Trophoblast cell (in vitro differentiated cells and primary cell): ENCODE results near the gene MAU2.

ENCODE experiments used
- DNase-seq, 2 donors: peaks; one replicate each; pipeline ENCODE4 v3.0.0-alpha.2; 2016
- H2AFZ ChIP-seq: 2 replicates; pipeline ENCODE4 v1.6.1; 2013; ENCODE audit warnings: low read length, moderate library complexity, mild to moderate bottlenecking; ENCODE audit not compliant: insufficient read depth, poor library complexity
- H2AK5ac ChIP-seq: 2 replicates; pipeline ENCODE4 v1.6.1; 2013; ENCODE audit warnings: mild to moderate bottlenecking, low read length
- H2BK120ac ChIP-seq: 2 replicates; pipeline ENCODE4 v1.6.1; 2013; ENCODE audit warnings: low read length, mild to moderate bottlenecking, moderate library complexity; ENCODE audit not compliant: insufficient read depth, poor library complexity
- H2BK12ac ChIP-seq: 2 replicates; pipeline ENCODE4 v1.6.1; 2013; ENCODE audit warnings: mild to moderate bottlenecking, low read length, moderate library complexity
- H2BK5ac ChIP-seq: 2 replicates; pipeline ENCODE4 v1.6.1; 2013; ENCODE audit warnings: low read length, low read depth, moderate library complexity, mild to moderate bottlenecking; ENCODE audit not compliant: poor library complexity
- H3K14ac ChIP-seq: 2 replicates; pipeline ENCODE4 v1.6.1; 2013; ENCODE audit warnings: mild to moderate bottlenecking, low read length
- H3K18ac ChIP-seq: 2 replicates; pipeline ENCODE4 v1.6.1; 2013; ENCODE audit warnings: mild to moderate bottlenecking, low read length
- H3K23ac ChIP-seq: 2 replicates; pipeline ENCODE4 v1.6.1; 2013; ENCODE audit warnings: low read length
- H3K27ac ChIP-seq: 2 replicates; pipeline ENCODE4 v1.5.1; 2013; ENCODE audit warnings: low read depth, mild to moderate bottlenecking, inconsistent platforms, low read length, moderate library complexity
- H3K27me3 ChIP-seq: 2 replicates; pipeline ENCODE4 v1.6.1; 2013; ENCODE audit warnings: inconsistent platforms, mild to moderate bottlenecking, low read length, moderate library complexity; ENCODE audit not compliant: insufficient read depth
- H3K36me3 ChIP-seq, 2 experiments: 1 replicate in 1 of 2; 2 replicates in 1 of 2; pipeline ENCODE4 v1.6.1; 2013; ENCODE audit warnings: low read length in 2 of 2, mild to moderate bottlenecking in 2 of 2, moderate library complexity in 1 of 2; ENCODE audit not compliant: insufficient read depth in 2 of 2, control insufficient read depth in 1 of 2
- H3K4ac ChIP-seq: 2 replicates; pipeline ENCODE4 v1.6.1; 2013; ENCODE audit warnings: low read depth, mild to moderate bottlenecking, low read length, moderate library complexity
- H3K4me1 ChIP-seq, 2 experiments: 1 replicate in 1 of 2; 2 replicates in 1 of 2; pipeline ENCODE4 v1.6.1; 2013; ENCODE audit warnings: low read length in 2 of 2, mild to moderate bottlenecking in 2 of 2, moderate library complexity in 1 of 2; ENCODE audit not compliant: insufficient read depth in 2 of 2, control insufficient read depth in 1 of 2
- H3K4me2 ChIP-seq: 2 replicates; pipeline ENCODE4 v1.6.1; 2013; ENCODE audit warnings: inconsistent platforms, mild to moderate bottlenecking, low read length, moderate library complexity
- H3K4me3 ChIP-seq: 2 replicates; pipeline ENCODE4 v1.5.1; 2013; ENCODE audit warnings: mild to moderate bottlenecking, low read depth, low read length, inconsistent platforms
- H3K79me1 ChIP-seq: one replicate; pipeline ENCODE4 v1.6.1; 2013; ENCODE audit warnings: low read length
- H3K79me2 ChIP-seq: 2 replicates; pipeline ENCODE4 v1.6.1; 2013; ENCODE audit warnings: low read length, mild to moderate bottlenecking; ENCODE audit not compliant: control insufficient read depth, insufficient read depth, poor library complexity
- H3K9ac ChIP-seq: 2 replicates; pipeline ENCODE4 v1.6.1; 2013; ENCODE audit warnings: mild to moderate bottlenecking, low read length
- H3K9me3 ChIP-seq: 2 replicates; pipeline ENCODE4 v1.6.1; 2013; ENCODE audit warnings: low read depth, mild to moderate bottlenecking, control low read depth, inconsistent platforms, low read length; ENCODE audit not compliant: insufficient read depth
- H4K12ac ChIP-seq: 2 replicates; pipeline ENCODE4 v1.6.1; 2013; ENCODE audit warnings: low read depth, mild to moderate bottlenecking, low read length, moderate library complexity
- H4K8ac ChIP-seq: 2 replicates; pipeline ENCODE4 v1.6.1; 2013; ENCODE audit warnings: low read depth, mild to moderate bottlenecking, low read length, moderate library complexity
- H4K91ac ChIP-seq: one replicate; pipeline ENCODE4 v1.6.1; 2013; ENCODE audit warnings: low read depth, mild to moderate bottlenecking, low read length, moderate library complexity
- WGBS: extraction: QIAGEN DNeasy Blood & Tissue Kit; methylation state at CpG from one replicate; pipeline ENCODE4 v1.1.7; 2013; ENCODE audit warnings: missing lambda C conversion rate; ENCODE audit not compliant: insufficient read length, insufficient coverage; ENCODE audit errors: extremely low coverage; 5-methylcytosine and 5-hydroxymethylcytosine counted together

The MAU2 gene

GRCh38 chr19:19335408-19336158 lies 15.0 kb downstream of the MAU2 start:
- no peaks in the 10 kb centered on the region for H3K79me1 ChIP-seq
- H2BK5ac ChIP-seq, result no peak overlapping the region
- no peaks in the 10 kb centered on the region for H3K79me2 ChIP-seq
- no peak overlapping the region for H4K91ac ChIP-seq
- no peak overlapping the region for H3K18ac ChIP-seq
- WGBS, result no CpG with 5 or more reads among the region's 16 CpGs
- no peak for DNase-seq
- no peak overlapping the region for H3K14ac ChIP-seq
- H3K4me2 ChIP-seq, result no peak overlapping the region
- H2BK120ac ChIP-seq, result no peak overlapping the region
- H3K9ac ChIP-seq, result no peak overlapping the region
- H4K12ac ChIP-seq, result no peak overlapping the region
- H3K4me1 ChIP-seq, result no peaks in the 10 kb centered on the region
- H3K27ac ChIP-seq, result no peak overlapping the region
- H2AK5ac ChIP-seq, result no peak overlapping the region
- no peak overlapping the region for H2BK12ac ChIP-seq
- H3K9me3 ChIP-seq, result no peaks in the 10 kb centered on the region
- H3K4ac ChIP-seq, result no peak overlapping the region
- no peak overlapping the region for H2AFZ ChIP-seq
- no peaks in the 10 kb centered on the region for H3K27me3 ChIP-seq
- peaks cover 66 to 77% of the 10 kb centered on the region in 2 experiments for H3K36me3 ChIP-seq
- no peak overlapping the region for H3K4me3 ChIP-seq
- no peak overlapping the region for H3K23ac ChIP-seq
- no peak overlapping the region for H4K8ac ChIP-seq

GRCh38 chr19:19336597-19336996 lies 16.0 kb downstream of the MAU2 start:
- H3K9me3 ChIP-seq, result no peaks in the 10 kb centered on the region
- no peaks in the 10 kb centered on the region for H3K4me1 ChIP-seq
- H3K27ac ChIP-seq, result no peak overlapping the region
- H3K4me3 ChIP-seq, result no peak overlapping the region
- H3K4me2 ChIP-seq, result no peak overlapping the region
- H2BK12ac ChIP-seq, result no peak overlapping the region
- no peak overlapping the region for H3K4ac ChIP-seq
- no peak overlapping the region for H3K9ac ChIP-seq
- no peak overlapping the region for H3K14ac ChIP-seq
- no peaks in the 10 kb centered on the region for H3K27me3 ChIP-seq
- H4K8ac ChIP-seq, result no peak overlapping the region
- H2AFZ ChIP-seq, result no peak overlapping the region
- no peaks in the 10 kb centered on the region for H3K79me2 ChIP-seq
- H4K12ac ChIP-seq, result no peak overlapping the region
- no CpG with 5 or more reads among the region's 3 CpGs for WGBS
- H3K79me1 ChIP-seq, result no peaks in the 10 kb centered on the region
- H3K23ac ChIP-seq, result no peak overlapping the region
- H3K36me3 ChIP-seq, result peaks cover 70 to 81% of the 10 kb centered on the region in 2 experiments
- H2AK5ac ChIP-seq, result no peak overlapping the region
- H3K18ac ChIP-seq, result no peak overlapping the region
- H4K91ac ChIP-seq, result no peak overlapping the region
- H2BK5ac ChIP-seq, result no peak overlapping the region
- H2BK120ac ChIP-seq, result no peak overlapping the region
- no peak for DNase-seq

GRCh38 chr19:19337120-19337519 lies 16.5 kb downstream of the MAU2 start:
- no peak overlapping the region for H2AK5ac ChIP-seq
- H3K14ac ChIP-seq, result no peak overlapping the region
- no peak overlapping the region for H3K4ac ChIP-seq
- H4K12ac ChIP-seq, result no peak overlapping the region
- no peak overlapping the region for H4K91ac ChIP-seq
- H3K4me3 ChIP-seq, result no peak overlapping the region
- H3K9me3 ChIP-seq, result no peaks in the 10 kb centered on the region
- no peaks in the 10 kb centered on the region for H3K27me3 ChIP-seq
- no peak overlapping the region for H2BK12ac ChIP-seq
- no peaks in the 10 kb centered on the region for H3K4me1 ChIP-seq
- no peak overlapping the region for H3K18ac ChIP-seq
- H3K79me1 ChIP-seq, result no peaks in the 10 kb centered on the region
- H3K79me2 ChIP-seq, result no peaks in the 10 kb centered on the region
- H2AFZ ChIP-seq, result no peak overlapping the region
- H3K4me2 ChIP-seq, result no peak overlapping the region
- H3K36me3 ChIP-seq, result peaks cover 72 to 83% of the 10 kb centered on the region in 2 experiments
- no peak overlapping the region for H3K9ac ChIP-seq
- H2BK120ac ChIP-seq, result no peak overlapping the region
- no peak overlapping the region for H4K8ac ChIP-seq
- DNase-seq, result no peak
- no peak overlapping the region for H2BK5ac ChIP-seq
- no CpG with 5 or more reads among the region's 17 CpGs for WGBS
- no peak overlapping the region for H3K23ac ChIP-seq
- H3K27ac ChIP-seq, result no peak overlapping the region

- Histone ChIP-seq H3K14ac (no peak overlapping the region), H3K23ac (no peak overlapping the region), H3K4me2 (no peak overlapping the region), H3K18ac (no peak overlapping the region), H2BK120ac (no peak overlapping the region), H3K9me3 (no peaks in the 10 kb centered on the region), H3K79me1 (no peaks in the 10 kb centered on the region), H3K9ac (no peak overlapping the region), H3K27me3 (no peaks in the 10 kb centered on the region), H2BK12ac (no peak overlapping the region), H2AK5ac (no peak overlapping the region), H3K27ac (no peak overlapping the region), H3K79me2 (no peaks in the 10 kb centered on the region), H3K4ac (no peak overlapping the region), H3K36me3 (peaks cover 74 to 83% of the 10 kb centered on the region in 2 experiments), H2BK5ac (no peak overlapping the region), H4K91ac (no peak overlapping the region), H4K8ac (no peak overlapping the region), H3K4me1 (no peaks in the 10 kb centered on the region), H2AFZ (no peak overlapping the region), H3K4me3 (no peak overlapping the region), H4K12ac (peak overlapping the region; percentile 14)
- no peak for DNase-seq
- WGBS, result no CpG with 5 or more reads among the region's 7 CpGs
These were observed 17.5 kb downstream of the MAU2 start for GRCh38 chr19:19338082-19338481.
